Muscle layer of duodenum (tissue), 2 donors: ENCODE measurements around the gene LSM7.
A peak's percentile ranks its signal among the peaks of the same experiment; 100 is the strongest.

Source experiments
- H3K27ac ChIP-seq: one replicate; pipeline ENCODE4 v1.7.0; 2013; ENCODE audit warnings: mild to moderate bottlenecking, low read length
- H3K27me3 ChIP-seq: one replicate; pipeline ENCODE4 v1.7.0; 2013; ENCODE audit warnings: low read depth, mild to moderate bottlenecking, control low read depth, low read length
- H3K36me3 ChIP-seq, 2 donors: one replicate each; pipeline ENCODE4 v1.7.0; 2013; ENCODE audit warnings: low read length in 2 of 2, control low read depth in 1 of 2, mild to moderate bottlenecking in 1 of 2; ENCODE audit not compliant: insufficient read depth in 2 of 2, control insufficient read depth in 1 of 2
- H3K4me1 ChIP-seq, 2 donors: one replicate each; pipeline ENCODE4 v1.7.0; 2013; ENCODE audit warnings: low read length in 2 of 2, mild to moderate bottlenecking in 2 of 2, control low read depth in 1 of 2, moderate library complexity in 1 of 2; ENCODE audit not compliant: insufficient read depth in 2 of 2, control insufficient read depth in 1 of 2
- H3K4me3 ChIP-seq, 2 donors: one replicate each; pipeline ENCODE4 v1.7.0; 2013; ENCODE audit warnings: low read length in 2 of 2, low read depth in 1 of 2, mild to moderate bottlenecking in 1 of 2
- H3K9me3 ChIP-seq, 2 donors: one replicate each; pipeline ENCODE4 v1.7.0; 2013; ENCODE audit warnings: low read length in 2 of 2, control low read depth in 1 of 2, mild to moderate bottlenecking in 1 of 2; ENCODE audit not compliant: control insufficient read depth in 1 of 2
- donor health status: healthy.

Gene LSM7

DNA sequence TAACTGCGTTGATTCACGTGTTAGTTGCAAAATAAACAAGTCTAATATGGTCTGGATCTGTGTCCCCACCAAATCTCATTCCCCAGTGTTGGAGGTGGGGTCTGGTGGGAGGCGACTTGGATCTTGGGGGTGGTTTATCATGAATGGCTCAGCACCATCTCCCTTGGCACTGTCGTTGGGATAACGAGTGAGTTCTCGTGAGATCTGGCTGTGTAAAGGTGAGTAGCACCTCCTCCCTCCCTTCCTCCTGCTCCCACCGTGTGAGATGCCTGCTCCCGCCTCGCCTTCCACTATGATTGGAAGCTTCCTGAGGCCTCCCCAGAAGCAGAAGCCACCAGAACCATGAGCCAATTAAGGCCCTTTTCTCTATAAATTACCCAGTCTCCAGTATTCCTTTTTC lies 51.2 kb downstream of the LSM7 start:
- Histone ChIP-seq H3K27me3 (no peaks in the 10 kb centered on the region), H3K9me3 (no peaks in the 10 kb centered on the region), H3K4me3 (no peak overlapping the region), H3K36me3 (peaks cover 0 to 16% of the 10 kb centered on the region in 2 donors), H3K27ac (no peak overlapping the region), H3K4me1 (peaks cover 9 to 44% of the 10 kb centered on the region in 2 donors)

DNA sequence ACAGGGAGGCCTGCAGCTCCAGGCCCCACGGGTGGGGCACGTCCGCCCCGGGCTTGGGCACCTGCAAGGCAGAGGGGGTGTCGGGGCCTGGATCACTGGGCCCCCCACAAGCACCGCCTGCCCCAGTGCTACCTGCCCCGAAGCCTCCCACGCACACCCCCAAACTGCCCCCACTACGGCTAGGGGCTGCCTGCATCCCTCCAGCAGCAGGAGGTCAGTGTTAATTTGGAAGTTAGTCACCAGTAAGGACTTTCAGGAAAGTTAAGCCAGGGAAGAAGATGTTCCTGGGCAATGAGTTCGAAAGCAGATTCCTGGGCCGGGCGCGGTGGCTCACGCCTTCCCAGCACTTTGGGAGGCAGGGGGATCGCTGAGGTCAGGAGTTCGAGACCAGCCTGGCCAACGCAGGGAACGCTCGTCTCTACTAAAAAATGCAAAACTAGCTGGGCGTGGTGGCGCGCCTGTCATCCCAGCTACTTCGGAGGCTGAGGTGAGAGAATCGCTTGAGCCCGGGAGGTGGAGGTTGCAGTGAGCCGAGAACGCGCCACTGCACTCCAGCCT lies 51.9 kb downstream of the LSM7 start:
- Histone ChIP-seq H3K4me3 (no peak overlapping the region), H3K9me3 (no peaks in the 10 kb centered on the region), H3K27ac (no peak overlapping the region), H3K36me3 (peaks cover 0 to 21% of the 10 kb centered on the region in 2 donors), H3K27me3 (no peaks in the 10 kb centered on the region), H3K4me1 (peaks cover 9 to 48% of the 10 kb centered on the region in 2 donors)

- Histone ChIP-seq H3K27ac (no peak overlapping the region), H3K27me3 (no peaks in the 10 kb centered on the region), H3K9me3 (no peaks in the 10 kb centered on the region), H3K4me3 (no peak overlapping the region), H3K36me3 (peaks cover 0 to 24% of the 10 kb centered on the region in 2 donors), H3K4me1 (peaks cover 9 to 54% of the 10 kb centered on the region in 2 donors)
Measured at GRCh38 chr19:2275588-2276428, 52.6 kb downstream of the LSM7 start.

DNA sequence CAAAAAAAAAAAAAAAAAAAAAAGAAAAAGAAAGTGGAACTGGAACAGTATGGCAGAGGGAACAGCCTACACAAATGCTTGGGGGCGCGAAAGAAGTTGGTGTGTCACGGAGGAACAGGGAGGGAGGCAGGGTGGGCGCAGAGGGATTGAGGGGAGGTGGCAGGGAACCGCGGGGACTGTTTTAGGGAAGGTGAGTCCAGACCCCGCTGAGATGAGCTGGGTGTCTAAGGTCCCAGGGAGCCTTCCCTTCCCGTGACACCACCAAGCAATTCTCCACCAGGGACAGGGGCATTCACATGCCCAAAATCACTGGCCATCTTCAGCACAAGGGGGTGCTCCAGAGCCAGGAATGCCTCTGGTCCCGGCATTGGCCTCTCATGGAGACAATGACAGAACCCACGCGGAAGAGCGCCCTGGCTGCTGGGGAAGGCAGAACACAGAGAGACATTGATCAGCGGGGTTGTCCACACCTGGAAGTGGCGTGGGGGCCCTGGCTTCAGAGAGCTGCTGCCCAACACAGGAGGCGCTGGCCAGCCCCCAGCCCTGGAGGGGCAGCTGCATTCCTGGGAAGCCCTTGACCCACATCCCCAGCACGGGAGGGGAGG lies 53.4 kb downstream of the LSM7 start:
- Histone ChIP-seq H3K4me3 (no peak overlapping the region), H3K36me3 (peaks cover 0 to 24% of the 10 kb centered on the region in 2 donors), H3K27me3 (no peaks in the 10 kb centered on the region), H3K4me1 (peaks cover 9 to 54% of the 10 kb centered on the region in 2 donors), H3K9me3 (no peaks in the 10 kb centered on the region), H3K27ac (no peak overlapping the region)

DNA sequence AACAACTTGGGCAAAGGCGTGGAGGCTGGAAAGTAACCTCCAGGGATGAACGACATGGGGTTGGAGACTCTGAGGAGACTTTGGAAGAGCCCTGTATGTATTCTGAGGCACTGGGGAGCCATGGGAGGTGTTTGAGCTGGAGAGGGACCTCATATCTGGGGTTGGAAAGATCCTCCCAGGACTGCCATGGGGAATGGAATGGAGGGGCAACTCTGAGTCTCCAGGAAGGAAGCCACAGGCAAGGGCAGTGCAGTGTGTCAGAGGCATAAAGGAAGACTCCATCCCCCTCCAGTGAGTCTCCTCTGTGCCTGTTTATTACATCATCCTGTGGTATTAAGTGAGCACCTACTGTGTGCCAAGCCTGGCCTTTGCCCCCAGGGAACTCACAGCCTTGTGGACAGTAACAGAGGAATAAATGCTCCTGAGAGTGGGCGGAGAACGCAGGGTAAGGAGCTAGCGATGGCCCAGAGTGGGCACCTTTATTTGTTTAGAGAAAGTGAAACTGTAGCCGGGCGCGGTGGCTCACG lies 54.1 kb downstream of the LSM7 start:
- Histone ChIP-seq H3K9me3 (no peaks in the 10 kb centered on the region), H3K27me3 (no peaks in the 10 kb centered on the region), H3K27ac (peak overlapping the region; percentile 51), H3K4me3 (peak overlapping the region in 1 of 2 donors; percentile 51), H3K4me1 (peaks cover 9 to 54% of the 10 kb centered on the region in 2 donors), H3K36me3 (peaks cover 0 to 24% of the 10 kb centered on the region in 2 donors)

DNA sequence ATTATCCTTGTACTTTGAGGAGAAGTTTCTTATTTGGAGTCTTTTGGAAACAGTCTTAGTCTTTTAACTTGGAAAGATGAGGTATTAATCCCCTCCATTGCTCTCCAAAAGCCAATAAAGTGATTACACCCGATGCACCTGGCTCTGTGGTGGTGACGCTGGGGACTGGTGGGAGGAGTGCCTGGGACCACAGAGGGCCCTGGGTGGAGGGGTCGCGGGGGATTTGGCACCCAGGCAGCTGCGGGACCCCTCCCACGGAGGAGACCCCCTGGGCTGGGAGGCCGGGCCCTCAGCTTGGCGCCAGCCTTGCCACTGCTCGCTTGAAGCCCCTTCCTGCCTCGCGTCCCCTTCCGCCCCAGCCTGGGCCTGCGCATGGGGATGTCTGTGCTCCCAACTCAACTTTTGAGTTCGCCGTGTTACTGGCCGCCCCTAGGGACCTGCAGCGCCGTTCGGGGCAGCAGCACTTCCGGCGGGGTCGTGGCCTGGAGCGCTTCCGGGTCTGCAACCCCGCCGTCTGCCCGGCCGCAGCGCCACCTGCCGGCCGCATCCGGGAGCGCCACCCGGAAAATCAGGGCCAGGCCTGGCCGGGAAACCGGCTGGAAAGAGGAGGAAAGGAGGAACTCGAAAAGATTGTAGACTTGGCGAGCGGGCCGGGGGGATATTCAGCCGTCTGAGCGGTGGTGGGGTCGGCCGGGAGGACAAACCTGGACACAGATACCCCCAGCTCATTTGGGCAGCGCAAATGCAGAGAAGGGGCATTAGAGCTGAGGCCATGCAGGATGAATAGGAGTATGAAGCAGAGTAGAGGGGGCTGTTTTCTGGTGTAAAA lies 54.8 kb downstream of the LSM7 start:
- peak overlapping the region in 1 of 2 donors; percentile 51 for H3K4me3 ChIP-seq

More for the DNA sequence above, 54.8 kb downstream of the LSM7 start:
- H3K27me3 ChIP-seq = no peaks in the 10 kb centered on the region
- H3K4me1 ChIP-seq = peaks cover 9 to 54% of the 10 kb centered on the region in 2 donors
- peak overlapping the region; percentile 51 for H3K27ac ChIP-seq
- no peaks in the 10 kb centered on the region for H3K9me3 ChIP-seq
- H3K36me3 ChIP-seq = peaks cover 0 to 24% of the 10 kb centered on the region in 2 donors
